Stomach smooth muscle (tissue), 2 donors: Measurements from ENCODE around the gene RANGAP1.
"Not testable (repeated sequence)": the region's sequence is repeated elsewhere in the genome, so short reads cannot be mapped to it uniquely, and the experiment has no call there.

ENCODE experiments used
- H3K27ac ChIP-seq: one replicate; pipeline ENCODE4 v1.7.0; 2013; ENCODE audit warnings: mild to moderate bottlenecking, low read length, inconsistent platforms
- H3K27me3 ChIP-seq, 2 donors: one replicate each; pipeline ENCODE4 v1.7.0; 2013; ENCODE audit warnings: low read length in 2 of 2; ENCODE audit not compliant: insufficient read depth in 2 of 2, control insufficient read depth in 1 of 2
- H3K36me3 ChIP-seq, 2 donors: one replicate each; pipeline ENCODE4 v1.7.0; 2013; ENCODE audit warnings: low read length in 2 of 2; ENCODE audit not compliant: control insufficient read depth in 2 of 2, insufficient read depth in 2 of 2
- H3K4me1 ChIP-seq: one replicate; pipeline ENCODE4 v1.7.0; 2013; ENCODE audit warnings: low read length; ENCODE audit not compliant: control insufficient read depth, insufficient read depth
- H3K4me3 ChIP-seq, 2 donors: one replicate each; pipeline ENCODE4 v1.7.0; 2013; ENCODE audit warnings: low read length in 2 of 2
- H3K9ac ChIP-seq, 2 donors: one replicate each; pipeline ENCODE4 v1.7.0; 2013; ENCODE audit warnings: low read length in 2 of 2, mild to moderate bottlenecking in 1 of 2
- H3K9me3 ChIP-seq, 2 donors: one replicate each; pipeline ENCODE4 v1.7.0; 2013; ENCODE audit warnings: low read length in 2 of 2; ENCODE audit not compliant: control insufficient read depth in 2 of 2
- donor health status: healthy.
- donor health status: Pancreatic carcinoma.

RANGAP1 gene

GRCh38 chr22:41280065-41280464, 5.9 kb downstream of the RANGAP1 start:
- H3K9ac ChIP-seq, result no peak overlapping the region
- H3K27ac ChIP-seq, result no peak overlapping the region
- H3K4me1 ChIP-seq, result no peaks in the 10 kb centered on the region
- no peaks in the 10 kb centered on the region for H3K9me3 ChIP-seq
- no peaks in the 10 kb centered on the region for H3K27me3 ChIP-seq
- H3K4me3 ChIP-seq, result no peak overlapping the region
- H3K36me3 ChIP-seq, result peaks cover 27 to 29% of the 10 kb centered on the region in 2 donors

GRCh38 chr22:41274856-41275255, 11.1 kb downstream of the RANGAP1 start:
- Histone ChIP-seq H3K9ac (no peak overlapping the region), H3K27me3 (no peaks in the 10 kb centered on the region), H3K4me1 (no peaks in the 10 kb centered on the region), H3K4me3 (no peak overlapping the region), H3K9me3 (no peaks in the 10 kb centered on the region), H3K27ac (no peak overlapping the region), H3K36me3 (peaks cover 39 to 40% of the 10 kb centered on the region in 2 donors)

- H3K9ac ChIP-seq, result no peak overlapping the region
These were observed 12.9 kb downstream of the RANGAP1 start for GRCh38 chr22:41273128-41273527.

GRCh38 chr22:41271787-41272186, 14.2 kb downstream of the RANGAP1 start:
- no peak overlapping the region for H3K9ac ChIP-seq
- H3K4me3 ChIP-seq, result no peak overlapping the region
- H3K27me3 ChIP-seq, result no peaks in the 10 kb centered on the region
- peaks cover 38 to 41% of the 10 kb centered on the region in 2 donors for H3K36me3 ChIP-seq
- no peaks in the 10 kb centered on the region for H3K4me1 ChIP-seq
- H3K27ac ChIP-seq, result no peak overlapping the region
- H3K9me3 ChIP-seq, result no peaks in the 10 kb centered on the region

More at GRCh38 chr22:41273128-41273527, 12.9 kb downstream of the RANGAP1 start:
- H3K4me3 ChIP-seq, result no peak overlapping the region
- no peaks in the 10 kb centered on the region for H3K27me3 ChIP-seq
- H3K27ac ChIP-seq, result no peak overlapping the region
- no peaks in the 10 kb centered on the region for H3K4me1 ChIP-seq
- no peaks in the 10 kb centered on the region for H3K9me3 ChIP-seq
- H3K36me3 ChIP-seq, result peaks cover 36% of the 10 kb centered on the region in 2 donors

- Histone ChIP-seq H3K4me3 (no peak overlapping the region), H3K27ac (no peak overlapping the region), H3K4me1 (no peaks in the 10 kb centered on the region), H3K27me3 (no peaks in the 10 kb centered on the region), H3K36me3 (peaks cover 41 to 42% of the 10 kb centered on the region in 2 donors), H3K9me3 (no peaks in the 10 kb centered on the region), H3K9ac (no peak overlapping the region)
These were observed 18.0 kb downstream of the RANGAP1 start for GRCh38 chr22:41267958-41268357.

- H3K9me3 ChIP-seq, result no peaks in the 10 kb centered on the region
- no peak overlapping the region for H3K27ac ChIP-seq
- peaks cover 52 to 58% of the 10 kb centered on the region in 2 donors for H3K36me3 ChIP-seq
- no peak overlapping the region for H3K9ac ChIP-seq
- no peaks in the 10 kb centered on the region for H3K4me1 ChIP-seq
- no peaks in the 10 kb centered on the region for H3K27me3 ChIP-seq
- no peak overlapping the region for H3K4me3 ChIP-seq
These were observed 21.5 kb downstream of the RANGAP1 start for GRCh38 chr22:41264408-41264941.

GRCh38 chr22:41263704-41264103, 22.3 kb downstream of the RANGAP1 start:
- Histone ChIP-seq H3K9ac (no peak overlapping the region), H3K36me3 (peaks cover 53 to 61% of the 10 kb centered on the region in 2 donors), H3K4me1 (no peaks in the 10 kb centered on the region), H3K27ac (no peak overlapping the region), H3K27me3 (no peaks in the 10 kb centered on the region), H3K9me3 (no peaks in the 10 kb centered on the region), H3K4me3 (no peak overlapping the region)

GRCh38 chr22:41262250-41262765, 23.7 kb downstream of the RANGAP1 start:
- H3K27ac ChIP-seq, result no peak overlapping the region
- H3K9ac ChIP-seq, result no peak overlapping the region
- H3K36me3 ChIP-seq, result peaks cover 50 to 62% of the 10 kb centered on the region in 2 donors

GRCh38 chr22:41261541-41262249, 24.3 kb downstream of the RANGAP1 start:
- Histone ChIP-seq H3K9me3 (no peaks in the 10 kb centered on the region), H3K27ac (no peak overlapping the region), H3K36me3 (peaks cover 50 to 62% of the 10 kb centered on the region in 2 donors), H3K27me3 (no peaks in the 10 kb centered on the region), H3K4me1 (peaks cover 3% of the 10 kb centered on the region), H3K4me3 (no peak overlapping the region), H3K9ac (no peak overlapping the region)

More at GRCh38 chr22:41262250-41262765, 23.7 kb downstream of the RANGAP1 start:
- H3K4me3 ChIP-seq, result no peak overlapping the region
- H3K27me3 ChIP-seq, result no peaks in the 10 kb centered on the region
- H3K9me3 ChIP-seq, result no peaks in the 10 kb centered on the region
- H3K4me1 ChIP-seq, result no peaks in the 10 kb centered on the region

GRCh38 chr22:41260871-41261270, 25.1 kb downstream of the RANGAP1 start:
- Histone ChIP-seq H3K27ac (no peak overlapping the region), H3K4me1 (peaks cover 6% of the 10 kb centered on the region), H3K27me3 (no peaks in the 10 kb centered on the region), H3K9me3 (no peaks in the 10 kb centered on the region), H3K36me3 (peaks cover 53 to 66% of the 10 kb centered on the region in 2 donors), H3K9ac (no peak overlapping the region), H3K4me3 (no peak overlapping the region)

- not testable (repeated sequence) for H3K9ac ChIP-seq, H3K4me1 ChIP-seq, H3K4me3 ChIP-seq, H3K27ac ChIP-seq, H3K27me3 ChIP-seq, H3K9me3 ChIP-seq
- peaks cover 51 to 66% of the 10 kb centered on the region in 2 donors for H3K36me3 ChIP-seq
These were observed 26.2 kb downstream of the RANGAP1 start for GRCh38 chr22:41259756-41260155.
